Measurements from ENCODE around the gene ZCCHC9.
"Not testable (repeated sequence)": the region's sequence is repeated elsewhere in the genome, so short reads cannot be mapped to it uniquely, and the experiment has no call there.

Gene ZCCHC9

DNA sequence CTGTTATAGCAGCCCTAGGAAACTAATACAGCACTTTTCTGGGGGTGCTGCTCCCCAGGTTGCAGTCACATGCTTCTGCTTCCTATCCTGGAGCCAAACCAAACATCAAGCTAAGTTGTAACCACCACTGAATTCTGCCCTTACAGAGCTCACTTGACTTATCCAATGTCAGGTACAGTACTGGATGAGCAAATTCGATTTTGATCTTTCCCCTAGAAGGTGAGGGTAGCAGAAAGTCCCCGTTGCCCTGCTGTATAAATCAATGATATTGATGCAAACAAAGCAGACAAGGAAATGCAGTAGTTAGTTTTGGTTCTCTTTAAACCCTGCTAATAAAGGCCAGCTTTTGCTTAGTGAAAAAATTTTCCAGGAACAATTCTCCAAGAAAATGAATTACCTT is 36.4 kb downstream of the ZCCHC9 start:
- no peaks in the 10 kb centered on the region for H3K36me3 ChIP-seq (ENCODE audit: insufficient read depth, low read length)
- TF ChIP-seq EZH2 (IDR thresholded peaks at IDR 0.05) (no peak), POLR2AphosphoS5 (IDR thresholded peaks at IDR 0.05; ENCODE audit: borderline replicate concordance, low read depth, low read length) (no peak), FOXP2 (optimal IDR thresholded peaks at IDR 0.05; ENCODE audit: control extremely low read depth, extremely low read length, insufficient read depth) (no peak)

GRCh38 chr5:81338213-81338612 is 36.8 kb downstream of the ZCCHC9 start:
- not testable (repeated sequence) for H3K4me3 ChIP-seq; H3K36me3 ChIP-seq (ENCODE audit: insufficient read depth, low read length); DNase-seq (ENCODE audit: low read depth, low spot score); H3K9me3 ChIP-seq (ENCODE audit: low read depth, low read length); H3K9ac ChIP-seq (ENCODE audit: insufficient read length); H3K27ac ChIP-seq

More for the DNA sequence above, 36.4 kb downstream of the ZCCHC9 start:
- H3K9me3 ChIP-seq (ENCODE audit: low read depth, low read length): no peaks in the 10 kb centered on the region
- no peak overlapping the region for H3K4me3 ChIP-seq
- no peak overlapping the region for H3K9ac ChIP-seq (ENCODE audit: insufficient read length)
- DNase-seq (ENCODE audit: low read depth, low spot score): no peak
- no peak overlapping the region for H3K27ac ChIP-seq

DNA sequence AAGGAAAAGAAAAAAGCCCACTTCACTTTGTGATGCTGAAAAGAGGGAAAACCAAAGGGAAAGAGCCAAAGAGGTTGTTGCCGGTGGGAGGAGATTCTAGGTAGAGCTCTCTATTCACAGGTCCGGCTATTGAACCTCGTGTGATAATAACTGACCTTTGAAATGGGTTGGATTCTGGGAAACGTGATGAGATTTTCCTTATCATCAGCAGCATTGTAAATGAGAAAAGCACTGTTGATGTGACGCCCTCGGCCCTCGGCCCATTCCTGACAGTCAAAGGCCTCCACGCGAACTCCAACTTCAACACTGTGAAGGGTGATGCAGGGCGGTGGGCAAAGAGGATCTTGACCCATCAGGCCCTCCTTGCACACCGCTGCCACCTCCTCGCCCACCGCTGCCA is 43.3 kb downstream of the ZCCHC9 start:
- Histone ChIP-seq H3K27ac (no peak overlapping the region), H3K9ac (ENCODE audit: insufficient read length) (no peak overlapping the region), H3K4me3 (no peak overlapping the region), H3K36me3 (ENCODE audit: insufficient read depth, low read length) (no peaks in the 10 kb centered on the region), H3K9me3 (ENCODE audit: low read depth, low read length) (no peaks in the 10 kb centered on the region)
- DNase-seq (ENCODE audit: low read depth, low spot score): no peak
- TF ChIP-seq EZH2 (IDR thresholded peaks at IDR 0.05) (no peak), FOXP2 (optimal IDR thresholded peaks at IDR 0.05; ENCODE audit: control extremely low read depth, extremely low read length, insufficient read depth) (no peak), POLR2AphosphoS5 (IDR thresholded peaks at IDR 0.05; ENCODE audit: borderline replicate concordance, low read depth, low read length) (no peak)

DNA sequence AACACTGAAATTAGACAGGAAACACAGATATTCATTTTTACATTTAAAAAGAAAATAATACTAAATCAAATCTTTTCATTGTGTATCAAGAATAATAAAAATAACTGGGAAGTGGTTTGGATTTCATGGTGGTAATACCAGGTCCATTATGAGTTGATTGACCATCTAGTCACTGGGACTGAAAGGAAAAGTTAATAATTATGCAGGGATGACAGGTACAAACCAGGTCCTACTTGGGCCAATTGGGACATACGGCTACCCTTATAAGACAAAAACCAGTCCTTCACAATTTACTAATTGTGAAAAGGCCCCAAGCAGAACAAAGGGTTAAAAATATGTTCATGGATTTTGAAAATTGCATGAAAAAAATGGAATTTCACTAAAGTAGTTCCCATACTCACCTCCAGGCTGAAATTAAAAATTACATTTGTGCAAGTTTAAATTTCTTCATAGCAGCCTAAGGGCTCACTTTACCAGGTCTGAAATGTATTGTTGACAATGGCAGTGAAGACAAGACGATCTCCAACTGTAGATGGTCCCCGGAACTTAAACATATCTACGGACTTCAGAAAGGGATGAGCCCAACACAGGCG is 44.1 kb downstream of the ZCCHC9 start:
- TF ChIP-seq POLR2AphosphoS5 (IDR thresholded peaks at IDR 0.05; ENCODE audit: borderline replicate concordance, low read depth, low read length): no peak
- TF ChIP-seq EZH2 (IDR thresholded peaks at IDR 0.05): no peak
- TF ChIP-seq FOXP2 (optimal IDR thresholded peaks at IDR 0.05; ENCODE audit: control extremely low read depth, extremely low read length, insufficient read depth): no peak
- no peak for DNase-seq (ENCODE audit: low read depth, low spot score)
- Histone ChIP-seq H3K9me3 (ENCODE audit: low read depth, low read length) (no peaks in the 10 kb centered on the region), H3K36me3 (ENCODE audit: insufficient read depth, low read length) (no peaks in the 10 kb centered on the region), H3K9ac (ENCODE audit: insufficient read length) (no peak overlapping the region), H3K4me3 (no peak overlapping the region), H3K27ac (no peak overlapping the region)

DNA sequence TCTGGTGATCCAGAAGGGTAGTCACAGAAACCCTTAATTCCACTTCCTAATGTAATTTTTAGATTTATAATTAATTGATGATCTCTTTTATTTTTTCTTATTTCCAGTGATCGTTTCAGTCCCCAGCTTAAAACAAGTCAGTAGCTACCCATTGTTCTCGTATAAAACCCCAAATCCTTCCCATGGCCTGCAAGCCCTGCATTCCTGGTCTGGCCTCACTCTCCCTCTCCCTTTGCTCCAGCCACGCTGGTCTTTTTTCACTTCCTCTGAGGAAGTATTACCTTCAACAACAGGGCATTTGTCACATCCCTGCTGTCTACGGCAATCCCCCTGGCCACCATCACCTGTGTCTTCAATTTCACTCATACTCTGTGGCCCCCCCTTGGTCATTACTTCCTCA is 47.8 kb downstream of the ZCCHC9 start:
- H3K9me3 ChIP-seq (ENCODE audit: low read depth, low read length): no peaks in the 10 kb centered on the region
- H3K27ac ChIP-seq: no peak overlapping the region
- H3K4me3 ChIP-seq: no peak overlapping the region
- no peak for DNase-seq (ENCODE audit: low read depth, low spot score)
- no peaks in the 10 kb centered on the region for H3K36me3 ChIP-seq (ENCODE audit: insufficient read depth, low read length)
- H3K9ac ChIP-seq (ENCODE audit: insufficient read length): no peak overlapping the region
- TF ChIP-seq POLR2AphosphoS5 (IDR thresholded peaks at IDR 0.05; ENCODE audit: borderline replicate concordance, low read depth, low read length) (no peak), FOXP2 (optimal IDR thresholded peaks at IDR 0.05; ENCODE audit: control extremely low read depth, extremely low read length, insufficient read depth) (no peak), EZH2 (IDR thresholded peaks at IDR 0.05) (no peak)

DNA sequence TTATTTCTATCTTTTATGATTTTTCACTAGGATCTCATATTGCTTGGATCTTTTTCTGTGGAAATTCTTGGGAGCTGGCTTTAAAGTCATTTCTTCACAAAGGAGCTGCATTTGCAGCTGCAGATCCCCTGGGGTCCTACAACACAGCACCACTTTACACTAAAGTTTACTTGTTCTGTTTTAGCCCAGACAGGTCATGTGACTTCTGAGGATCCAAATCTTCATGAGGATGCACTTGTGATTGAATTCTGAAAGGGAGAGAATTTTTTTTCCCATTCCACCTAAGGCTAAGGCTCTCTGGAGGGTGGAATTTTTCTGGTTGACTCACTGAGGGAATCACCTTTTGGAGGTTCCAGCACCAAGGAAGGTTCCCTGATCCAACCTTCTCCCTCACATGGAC is 49.1 kb downstream of the ZCCHC9 start:
- Histone ChIP-seq H3K27ac (no peak overlapping the region), H3K4me3 (no peak overlapping the region), H3K36me3 (ENCODE audit: insufficient read depth, low read length) (no peaks in the 10 kb centered on the region), H3K9me3 (ENCODE audit: low read depth, low read length) (no peaks in the 10 kb centered on the region), H3K9ac (ENCODE audit: insufficient read length) (no peak overlapping the region)
- no peak for TF ChIP-seq EZH2 (IDR thresholded peaks at IDR 0.05)
- TF ChIP-seq POLR2AphosphoS5 (IDR thresholded peaks at IDR 0.05; ENCODE audit: borderline replicate concordance, low read depth, low read length): no peak
- TF ChIP-seq FOXP2 (optimal IDR thresholded peaks at IDR 0.05; ENCODE audit: control extremely low read depth, extremely low read length, insufficient read depth): no peak
- no peak for DNase-seq (ENCODE audit: low read depth, low spot score)

GRCh38 chr5:81353189-81353588 is 51.8 kb downstream of the ZCCHC9 start:
- H3K4me3 ChIP-seq: no peak overlapping the region
- no peak overlapping the region for H3K9ac ChIP-seq (ENCODE audit: insufficient read length)
- no peak for DNase-seq (ENCODE audit: low read depth, low spot score)

GRCh38 chr5:81354093-81354492 is 52.7 kb downstream of the ZCCHC9 start:
- DNase-seq (ENCODE audit: low read depth, low spot score): no peak
- no peak overlapping the region for H3K9ac ChIP-seq (ENCODE audit: insufficient read length)
- TF ChIP-seq EZH2 (IDR thresholded peaks at IDR 0.05): no peak
- no peak for TF ChIP-seq POLR2AphosphoS5 (IDR thresholded peaks at IDR 0.05; ENCODE audit: borderline replicate concordance, low read depth, low read length)
- no peak for TF ChIP-seq FOXP2 (optimal IDR thresholded peaks at IDR 0.05; ENCODE audit: control extremely low read depth, extremely low read length, insufficient read depth)
- H3K36me3 ChIP-seq (ENCODE audit: insufficient read depth, low read length): no peaks in the 10 kb centered on the region
- no peaks in the 10 kb centered on the region for H3K9me3 ChIP-seq (ENCODE audit: low read depth, low read length)
- no peak overlapping the region for H3K4me3 ChIP-seq
- no peak overlapping the region for H3K27ac ChIP-seq

More at GRCh38 chr5:81353189-81353588, 51.8 kb downstream of the ZCCHC9 start:
- TF ChIP-seq EZH2 (IDR thresholded peaks at IDR 0.05): no peak
- Histone ChIP-seq H3K36me3 (ENCODE audit: insufficient read depth, low read length) (no peaks in the 10 kb centered on the region), H3K9me3 (ENCODE audit: low read depth, low read length) (no peaks in the 10 kb centered on the region), H3K27ac (no peak overlapping the region)

All from SK-N-MC (cell line).